Stimulated activated CD8-positive, alpha-beta memory T cell treated with anti-CD3 and anti-CD28 coated beads, Interleukin-15, amount 100 ng/mL, for 24 hours (primary cell): Measurements from ENCODE around the gene CAMK2D.

Experiments
- DNase-seq: peaks from one replicate; pipeline ENCODE4 v3.0.0-alpha.2; 2020; ENCODE audit warnings: low read depth

CAMK2D gene

GRCh38 chr4:113471146-113471860, 290.2 kb downstream of the CAMK2D start:
- DNase-seq, result no peak

- DNase-seq, result no peak
Observed at GRCh38 chr4:113469926-113470325, 291.6 kb downstream of the CAMK2D start.

GRCh38 chr4:113469023-113469390, 292.5 kb downstream of the CAMK2D start:
- DNase-seq, result no peak

- DNase-seq, result no peak
Observed at GRCh38 chr4:113468165-113469022, 293.1 kb downstream of the CAMK2D start.

- no peak for DNase-seq
Observed at GRCh38 chr4:113467581-113467980, 294.0 kb downstream of the CAMK2D start.

- DNase-seq, result no peak
Observed at GRCh38 chr4:113462286-113462685, 299.3 kb downstream of the CAMK2D start.

GRCh38 chr4:113461281-113461680, 300.3 kb downstream of the CAMK2D start:
- no peak for DNase-seq

GRCh38 chr4:113457886-113458285, 303.7 kb downstream of the CAMK2D start:
- no peak for DNase-seq

- DNase-seq, result no peak
Observed at GRCh38 chr4:113457121-113457520, 304.4 kb downstream of the CAMK2D start.

- no peak for DNase-seq
Observed at GRCh38 chr4:113455061-113455460, 306.5 kb downstream of the CAMK2D start.

- no peak for DNase-seq
Observed at GRCh38 chr4:113452868-113453620, 308.5 kb downstream of the CAMK2D start.

GRCh38 chr4:113452152-113452551, 309.4 kb downstream of the CAMK2D start:
- DNase-seq, result no peak

GRCh38 chr4:113450295-113451080, 311.1 kb downstream of the CAMK2D start:
- DNase-seq, result no peak

- DNase-seq, result no peak
Observed at GRCh38 chr4:113449410-113449974, 312.0 kb downstream of the CAMK2D start.

- DNase-seq, result no peak
Observed at GRCh38 chr4:113447769-113448168, 313.8 kb downstream of the CAMK2D start.

- DNase-seq, result no peak
Observed at GRCh38 chr4:113447061-113447460, 314.5 kb downstream of the CAMK2D start.

GRCh38 chr4:113446019-113446418, 315.5 kb downstream of the CAMK2D start:
- no peak for DNase-seq

GRCh38 chr4:113445286-113445685, 316.3 kb downstream of the CAMK2D start:
- DNase-seq, result no peak

GRCh38 chr4:113444386-113444785, 317.2 kb downstream of the CAMK2D start:
- DNase-seq, result no peak

- DNase-seq, result no peak
Observed at GRCh38 chr4:113442826-113443225, 318.7 kb downstream of the CAMK2D start.

GRCh38 chr4:113440371-113440770, 321.2 kb downstream of the CAMK2D start:
- no peak for DNase-seq

- no peak for DNase-seq
Observed at GRCh38 chr4:113438596-113438995, 322.9 kb downstream of the CAMK2D start.
